ENCODE measurements around the gene C7orf33.

Gene C7orf33

DNA sequence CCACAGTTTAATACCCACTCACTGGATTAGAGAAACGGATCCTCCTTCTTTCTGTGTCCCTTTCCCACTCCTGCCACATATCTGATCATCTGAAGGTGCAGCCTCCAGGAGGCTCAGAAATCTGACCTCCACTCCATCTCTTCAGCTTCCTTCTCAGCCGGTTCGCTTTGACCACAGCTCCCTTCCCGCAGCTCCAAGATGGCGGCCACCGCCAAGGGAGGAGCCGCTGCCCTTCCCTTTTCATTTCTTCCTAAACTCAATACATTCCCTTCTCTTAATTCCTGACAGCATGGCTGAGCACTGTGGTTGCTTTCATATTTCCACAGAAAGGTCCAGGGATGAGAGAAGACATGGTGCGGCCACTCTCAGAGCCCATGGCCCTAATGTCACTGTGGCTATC lies 43.7 kb upstream of the C7orf33 start:
- TF ChIP-seq TAF1 (IDR thresholded peaks at IDR 0.05; ENCODE audit: borderline replicate concordance, insufficient read depth, low read length) (no peak), POLR2AphosphoS5 (IDR thresholded peaks at IDR 0.05; ENCODE audit: low read depth, low read length) (no peak), REST (IDR thresholded peaks at IDR 0.05; ENCODE audit: insufficient read depth in 1 of 2, low read depth in 2 of 2, low read length in 2 of 2) (no peak), FOXP2 (optimal IDR thresholded peaks at IDR 0.05; ENCODE audit: borderline replicate concordance, extremely low read depth, extremely low read length, insufficient read depth) (no peak), SIN3A (IDR thresholded peaks at IDR 0.05; ENCODE audit: borderline replicate concordance, insufficient read depth, low read length) (no peak)

DNA sequence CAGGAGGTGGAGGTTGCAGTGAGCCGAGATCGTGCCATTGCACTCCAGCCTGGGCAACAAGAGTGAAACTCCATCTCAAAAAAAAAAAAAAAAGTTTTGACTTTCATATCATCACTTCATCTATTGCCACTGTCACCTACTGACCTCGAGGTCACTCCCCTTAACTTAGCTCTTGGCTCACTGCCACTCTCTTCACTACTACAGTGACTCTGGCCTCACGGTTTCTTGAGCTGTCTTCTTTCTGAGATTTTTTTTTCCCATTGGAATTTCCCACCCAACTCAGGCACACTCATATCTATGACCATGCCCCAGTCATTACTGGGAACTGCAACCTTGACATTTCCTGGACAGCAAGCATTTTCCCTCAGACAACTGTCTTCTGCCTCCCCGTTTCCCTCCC lies 42.6 kb upstream of the C7orf33 start:
- no peak for TF ChIP-seq FOXP2 (optimal IDR thresholded peaks at IDR 0.05; ENCODE audit: borderline replicate concordance, extremely low read depth, extremely low read length, insufficient read depth)
- TF ChIP-seq TAF1 (IDR thresholded peaks at IDR 0.05; ENCODE audit: borderline replicate concordance, insufficient read depth, low read length), result no peak
- TF ChIP-seq SIN3A (IDR thresholded peaks at IDR 0.05; ENCODE audit: borderline replicate concordance, insufficient read depth, low read length), result no peak
- no peak for TF ChIP-seq REST (IDR thresholded peaks at IDR 0.05; ENCODE audit: insufficient read depth in 1 of 2, low read depth in 2 of 2, low read length in 2 of 2)
- TF ChIP-seq POLR2AphosphoS5 (IDR thresholded peaks at IDR 0.05; ENCODE audit: low read depth, low read length), result no peak

GRCh38 chr7:148553979-148554378 lies 36.6 kb upstream of the C7orf33 start:
- TF ChIP-seq FOXP2 (optimal IDR thresholded peaks at IDR 0.05; ENCODE audit: borderline replicate concordance, extremely low read depth, extremely low read length, insufficient read depth) (no peak), SIN3A (IDR thresholded peaks at IDR 0.05; ENCODE audit: borderline replicate concordance, insufficient read depth, low read length) (no peak), REST (IDR thresholded peaks at IDR 0.05; ENCODE audit: insufficient read depth in 1 of 2, low read depth in 2 of 2, low read length in 2 of 2) (no peak), POLR2AphosphoS5 (IDR thresholded peaks at IDR 0.05; ENCODE audit: low read depth, low read length) (no peak), TAF1 (IDR thresholded peaks at IDR 0.05; ENCODE audit: borderline replicate concordance, insufficient read depth, low read length) (no peak)

GRCh38 chr7:148556892-148557291 lies 33.7 kb upstream of the C7orf33 start:
- TF ChIP-seq FOXP2 (optimal IDR thresholded peaks at IDR 0.05; ENCODE audit: borderline replicate concordance, extremely low read depth, extremely low read length, insufficient read depth), result no peak
- TF ChIP-seq TAF1 (IDR thresholded peaks at IDR 0.05; ENCODE audit: borderline replicate concordance, insufficient read depth, low read length), result no peak
- no peak for TF ChIP-seq REST (IDR thresholded peaks at IDR 0.05; ENCODE audit: insufficient read depth in 1 of 2, low read depth in 2 of 2, low read length in 2 of 2)
- no peak for TF ChIP-seq POLR2AphosphoS5 (IDR thresholded peaks at IDR 0.05; ENCODE audit: low read depth, low read length)
- TF ChIP-seq SIN3A (IDR thresholded peaks at IDR 0.05; ENCODE audit: borderline replicate concordance, insufficient read depth, low read length), result no peak

- TF ChIP-seq SIN3A (IDR thresholded peaks at IDR 0.05; ENCODE audit: borderline replicate concordance, insufficient read depth, low read length) (no peak), TAF1 (IDR thresholded peaks at IDR 0.05; ENCODE audit: borderline replicate concordance, insufficient read depth, low read length) (no peak), REST (IDR thresholded peaks at IDR 0.05; ENCODE audit: insufficient read depth in 1 of 2, low read depth in 2 of 2, low read length in 2 of 2) (no peak), FOXP2 (optimal IDR thresholded peaks at IDR 0.05; ENCODE audit: borderline replicate concordance, extremely low read depth, extremely low read length, insufficient read depth) (no peak), POLR2AphosphoS5 (IDR thresholded peaks at IDR 0.05; ENCODE audit: low read depth, low read length) (no peak)
Observed at GRCh38 chr7:148558914-148559313, 31.7 kb upstream of the C7orf33 start.
